GM20431 (cell line): Measurements from ENCODE around the gene HPGD.
"Not testable (repeated sequence)": the region's sequence is repeated elsewhere in the genome, so short reads cannot be mapped to it uniquely, and the experiment has no call there.

ENCODE experiments used
- in situ Hi-C: fragments of 300-500 bp; cut with MseI, MboI; formaldehyde crosslinking; loops from one replicate; pipeline ENCODE4 v1.15.0; 2020; ENCODE audit warnings: low sequenced_read_pairs; ENCODE audit not compliant: unreplicated experiment

HPGD gene

DNA sequence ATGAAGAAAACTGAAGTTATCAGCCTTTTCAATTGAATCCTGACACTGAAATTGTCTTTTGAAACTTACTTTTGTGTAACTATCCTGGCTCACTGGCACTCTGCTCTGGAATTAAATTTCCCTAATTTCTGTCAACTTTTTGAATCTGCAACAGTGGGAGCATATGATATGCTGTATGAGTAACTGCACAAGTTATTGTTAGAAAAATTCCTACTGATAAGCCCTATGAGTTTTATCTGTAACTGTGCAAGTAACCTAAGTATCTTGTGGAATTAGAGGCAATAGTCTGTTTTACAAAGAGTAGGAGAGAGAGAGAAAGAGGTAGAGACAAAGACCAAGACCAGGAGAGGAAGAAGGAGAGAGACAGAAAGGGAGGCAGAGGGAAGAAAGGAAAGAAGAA lies 9.2 kb upstream of the HPGD start:
- in situ Hi-C loops: no loop called here

DNA sequence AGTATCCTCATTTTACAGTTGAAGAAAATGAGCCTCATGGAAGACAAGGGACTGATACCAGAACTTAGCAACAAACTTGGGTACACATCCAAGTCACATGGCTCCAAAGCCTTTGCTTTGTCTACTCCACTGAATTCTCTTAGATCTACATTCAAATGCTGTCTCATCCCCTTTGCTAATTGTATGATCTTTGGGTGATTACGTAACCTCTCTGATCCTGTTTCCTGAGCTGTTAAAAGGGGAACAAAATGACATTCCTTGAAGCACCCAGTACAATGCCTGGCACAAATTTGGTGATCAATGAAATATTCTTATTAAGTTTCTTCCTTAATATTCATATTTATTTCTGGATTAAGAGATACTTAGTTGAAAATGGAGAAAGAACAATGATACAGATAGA lies 5.9 kb upstream of the HPGD start:
- in situ Hi-C loops: no loop called here

DNA sequence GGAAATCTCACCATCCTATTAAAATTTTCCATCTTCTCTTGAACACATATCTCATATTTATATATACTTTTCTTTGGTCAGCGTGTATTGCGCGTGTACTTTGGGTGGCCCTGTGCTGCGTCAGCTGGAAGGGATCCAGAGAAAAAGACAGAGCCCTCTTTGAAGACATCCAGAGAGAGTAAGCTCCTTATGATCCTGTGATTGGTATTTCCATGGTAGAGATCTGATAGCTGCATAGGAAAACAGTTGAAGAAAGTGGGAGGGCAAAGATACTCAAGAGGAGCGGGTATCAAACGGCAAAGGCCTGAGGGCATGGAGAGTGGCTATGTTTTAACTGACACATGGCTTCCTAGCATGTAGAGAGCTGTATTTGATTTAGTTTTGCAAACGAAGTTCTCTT lies 4.4 kb upstream of the HPGD start:
- in situ Hi-C loops: no loop called here

GRCh38 chr4:174524242-174524641 lies 2.0 kb upstream of the HPGD start:
- in situ Hi-C loops: no loop called here

GRCh38 chr4:174523025-174523693 lies 871 bp upstream of the HPGD start:
- in situ Hi-C loops: no loop called here

- in situ Hi-C loops: no loop called here
These were observed 497 bp downstream of the HPGD start for GRCh38 chr4:174521800-174522182.

DNA sequence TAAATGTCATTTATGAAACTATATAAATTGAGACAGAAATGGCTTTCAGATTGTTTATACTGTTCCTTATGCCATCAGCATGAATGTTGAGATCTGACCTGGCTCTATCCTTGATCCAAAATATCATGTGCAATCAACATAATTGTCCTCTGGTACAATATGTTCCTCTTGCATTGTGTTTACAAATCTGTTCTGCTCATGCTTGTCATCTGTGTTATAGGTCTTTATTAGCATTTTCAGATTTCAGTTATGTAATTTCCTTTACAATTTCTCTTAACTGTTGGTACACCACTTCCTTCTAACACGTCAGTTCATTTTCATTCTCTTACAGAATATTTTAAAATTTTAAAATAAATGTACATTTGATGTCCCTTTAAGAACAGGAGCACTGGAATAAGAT lies 1.6 kb downstream of the HPGD start:
- in situ Hi-C loops: no loop called here

- in situ Hi-C loops: no loop called here
These were observed 4.5 kb downstream of the HPGD start for GRCh38 chr4:174517502-174518445.

- in situ Hi-C loops: no loop called here
These were observed 5.5 kb downstream of the HPGD start for GRCh38 chr4:174516794-174517193.

DNA sequence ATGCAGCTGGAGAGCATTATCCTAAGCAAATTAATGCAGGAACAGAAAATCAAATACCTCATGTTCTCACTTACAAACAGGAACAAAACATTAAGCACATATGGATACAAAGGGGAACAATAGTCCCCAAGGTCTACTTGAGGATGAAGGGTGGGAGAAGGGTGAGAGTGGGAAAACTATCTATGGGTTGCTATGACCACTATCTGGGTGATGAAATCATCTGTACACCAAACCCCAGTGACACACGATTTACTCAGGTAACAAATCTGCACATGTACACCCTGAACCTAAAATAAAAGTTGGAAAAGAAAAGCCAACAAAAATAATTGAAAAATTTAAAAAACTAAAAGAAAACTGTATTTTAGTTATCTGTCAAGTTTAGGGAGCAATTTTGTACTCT lies 5.9 kb downstream of the HPGD start:
- in situ Hi-C loops: no loop called here

DNA sequence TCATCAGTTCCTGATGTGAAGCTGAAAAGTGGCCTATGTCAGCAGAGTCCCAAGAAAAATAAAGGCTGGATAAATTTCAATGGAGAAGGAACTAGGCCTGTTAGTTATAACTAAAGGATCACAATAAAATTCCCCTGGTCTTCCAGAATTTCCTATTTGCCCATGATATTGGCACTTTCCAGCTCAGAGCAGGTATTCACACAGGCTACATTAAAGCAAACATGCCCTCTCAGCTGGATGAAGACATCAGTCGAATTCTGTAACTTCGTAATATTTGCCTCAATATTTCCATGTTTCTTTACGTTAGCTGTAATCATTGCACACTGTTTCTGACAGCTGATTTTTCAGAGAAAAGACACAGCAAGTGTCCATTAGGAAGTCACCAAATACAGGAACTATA lies 9.5 kb downstream of the HPGD start:
- in situ Hi-C loops: no loop called here

- in situ Hi-C loops: no loop called here
These were observed 16.4 kb downstream of the HPGD start for GRCh38 chr4:174505892-174506291.

GRCh38 chr4:174505007-174505406 lies 17.3 kb downstream of the HPGD start:
- in situ Hi-C loops: no loop called here

GRCh38 chr4:174503079-174503715 lies 19.1 kb downstream of the HPGD start:
- in situ Hi-C loops: no loop called here

GRCh38 chr4:174496631-174497432 lies 25.5 kb downstream of the HPGD start:
- in situ Hi-C loops: no loop called here

DNA sequence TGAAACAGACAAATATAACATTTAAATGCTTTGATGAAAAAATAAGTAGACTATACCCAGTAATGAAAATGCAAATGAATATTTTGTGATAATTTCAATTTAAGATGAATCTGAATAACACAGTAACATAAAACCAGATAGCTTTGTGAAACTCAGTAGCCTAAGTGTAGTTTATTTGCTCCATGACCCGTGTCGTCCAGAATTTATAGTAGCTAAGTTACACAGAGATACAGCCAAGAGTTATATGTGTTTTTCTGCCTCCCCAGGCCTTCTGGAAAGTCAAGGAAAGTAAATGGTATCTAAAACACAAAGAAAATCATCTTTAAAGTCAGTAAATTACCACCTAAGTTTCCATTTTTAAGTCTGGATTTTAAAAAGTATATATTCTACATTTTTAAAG lies 26.7 kb downstream of the HPGD start:
- in situ Hi-C loops: no loop called here

DNA sequence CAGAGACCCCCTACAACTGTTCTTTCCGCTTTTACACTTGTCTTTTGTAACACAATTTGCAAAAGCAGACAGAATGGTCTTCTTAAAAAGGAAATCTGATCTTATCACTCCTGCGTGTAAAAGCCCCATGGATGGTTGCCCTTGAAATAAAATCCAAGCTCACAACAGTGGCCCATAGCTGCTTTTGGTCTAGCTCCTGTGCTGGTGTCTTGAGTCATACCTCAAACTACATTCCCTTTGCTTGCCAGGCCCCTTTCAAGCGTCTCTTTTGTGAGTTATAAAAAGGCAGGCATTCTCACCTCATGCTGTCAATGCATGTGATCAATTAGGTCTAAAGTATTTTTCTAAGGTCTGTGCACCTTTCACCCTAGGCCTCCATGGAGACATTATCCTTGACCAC lies 27.6 kb downstream of the HPGD start:
- in situ Hi-C loops: no loop called here

- in situ Hi-C loops: no loop called here
These were observed 28.1 kb downstream of the HPGD start for GRCh38 chr4:174494146-174494545.

GRCh38 chr4:174490451-174490961 lies 31.8 kb downstream of the HPGD start:
- in situ Hi-C loops: no loop called here

GRCh38 chr4:174488368-174488767 lies 33.9 kb downstream of the HPGD start:
- in situ Hi-C loops: not testable (repeated sequence)
